WERI-Rb-1 (cell line): Measurements from ENCODE around the gene PLXNA2.
A peak's percentile ranks its signal among the peaks of the same experiment; 100 is the strongest.

Experiments
- DNase-seq: peaks from one replicate; pipeline ENCODE4 v3.0.0-alpha.2; 2020
- H3K27ac ChIP-seq: fragments of 250-450 bp; sonication (Bioruptor Pico); 2 replicates; pipeline ENCODE4 v1.5.1; 2020; ENCODE audit warnings: mild to moderate bottlenecking, moderate library complexity
- H3K27me3 ChIP-seq: fragments of 250-450 bp; sonication (Bioruptor Pico); 2 replicates; pipeline ENCODE4 v1.5.1; 2021; ENCODE audit warnings: mild to moderate bottlenecking, low read depth, moderate library complexity; ENCODE audit not compliant: insufficient read depth, severe bottlenecking
- H3K36me3 ChIP-seq: fragments of 250-450 bp; sonication (Bioruptor Pico); 2 replicates; pipeline ENCODE4 v1.5.1; 2020; ENCODE audit warnings: mild to moderate bottlenecking, moderate library complexity
- H3K4me3 ChIP-seq: 2 replicates; pipeline ENCODE4 v1.5.1; 2011; ENCODE audit warnings: low read depth, mild to moderate bottlenecking, control low read depth, low read length
- H3K9me3 ChIP-seq: fragments of 250-450 bp; sonication (Bioruptor Pico); 2 replicates; pipeline ENCODE4 v1.5.1; 2021; ENCODE audit warnings: mild to moderate bottlenecking, moderate library complexity; ENCODE audit not compliant: severe bottlenecking
- CTCF ChIP-seq: IDR thresholded peaks from 2 replicates; pipeline ENCODE4 v1.5.1; 2011; ENCODE audit warnings: low read depth, mild to moderate bottlenecking, control low read depth, inconsistent platforms, low read length

PLXNA2 gene

GRCh38 chr1:207990455-207990854, 253.7 kb downstream of the PLXNA2 start:
- Histone ChIP-seq H3K27me3 (no peaks in the 10 kb centered on the region), H3K36me3 (no peaks in the 10 kb centered on the region), H3K27ac (no peak overlapping the region), H3K9me3 (peaks cover 18% of the 10 kb centered on the region), H3K4me3 (no peak overlapping the region)
- TF ChIP-seq CTCF: no peak
- DNase-seq: no peak

GRCh38 chr1:207988326-207989165, 255.6 kb downstream of the PLXNA2 start:
- Histone ChIP-seq H3K27ac (no peak overlapping the region), H3K9me3 (peaks cover 13% of the 10 kb centered on the region), H3K27me3 (no peaks in the 10 kb centered on the region), H3K36me3 (no peaks in the 10 kb centered on the region), H3K4me3 (no peak overlapping the region)
- no peak for TF ChIP-seq CTCF
- peak; percentile 45 for DNase-seq

GRCh38 chr1:207987164-207987563, 257.0 kb downstream of the PLXNA2 start:
- Histone ChIP-seq H3K36me3 (no peaks in the 10 kb centered on the region), H3K27ac (no peak overlapping the region), H3K4me3 (no peak overlapping the region), H3K9me3 (peaks cover 13% of the 10 kb centered on the region), H3K27me3 (no peaks in the 10 kb centered on the region)
- no peak for TF ChIP-seq CTCF
- no peak for DNase-seq

- no peaks in the 10 kb centered on the region for H3K36me3 ChIP-seq
- no peak for DNase-seq
- H3K9me3 ChIP-seq: peaks cover 6% of the 10 kb centered on the region
- H3K27ac ChIP-seq: no peak overlapping the region
- no peak overlapping the region for H3K4me3 ChIP-seq
- H3K27me3 ChIP-seq: no peaks in the 10 kb centered on the region
- TF ChIP-seq CTCF: 0 out of 2 replicates have a peak, but pooled peaks have one; percentile 11
Measured at GRCh38 chr1:207985996-207986395, 258.2 kb downstream of the PLXNA2 start.

- no peak overlapping the region for H3K27ac ChIP-seq
- H3K27me3 ChIP-seq: no peaks in the 10 kb centered on the region
- no peak for DNase-seq
- no peak for TF ChIP-seq CTCF
- H3K9me3 ChIP-seq: peaks cover 6% of the 10 kb centered on the region
- no peaks in the 10 kb centered on the region for H3K36me3 ChIP-seq
- no peak overlapping the region for H3K4me3 ChIP-seq
Measured at GRCh38 chr1:207984831-207985572, 259.2 kb downstream of the PLXNA2 start.
